ENCODE measurements around the gene MYO1D.

DNA sequence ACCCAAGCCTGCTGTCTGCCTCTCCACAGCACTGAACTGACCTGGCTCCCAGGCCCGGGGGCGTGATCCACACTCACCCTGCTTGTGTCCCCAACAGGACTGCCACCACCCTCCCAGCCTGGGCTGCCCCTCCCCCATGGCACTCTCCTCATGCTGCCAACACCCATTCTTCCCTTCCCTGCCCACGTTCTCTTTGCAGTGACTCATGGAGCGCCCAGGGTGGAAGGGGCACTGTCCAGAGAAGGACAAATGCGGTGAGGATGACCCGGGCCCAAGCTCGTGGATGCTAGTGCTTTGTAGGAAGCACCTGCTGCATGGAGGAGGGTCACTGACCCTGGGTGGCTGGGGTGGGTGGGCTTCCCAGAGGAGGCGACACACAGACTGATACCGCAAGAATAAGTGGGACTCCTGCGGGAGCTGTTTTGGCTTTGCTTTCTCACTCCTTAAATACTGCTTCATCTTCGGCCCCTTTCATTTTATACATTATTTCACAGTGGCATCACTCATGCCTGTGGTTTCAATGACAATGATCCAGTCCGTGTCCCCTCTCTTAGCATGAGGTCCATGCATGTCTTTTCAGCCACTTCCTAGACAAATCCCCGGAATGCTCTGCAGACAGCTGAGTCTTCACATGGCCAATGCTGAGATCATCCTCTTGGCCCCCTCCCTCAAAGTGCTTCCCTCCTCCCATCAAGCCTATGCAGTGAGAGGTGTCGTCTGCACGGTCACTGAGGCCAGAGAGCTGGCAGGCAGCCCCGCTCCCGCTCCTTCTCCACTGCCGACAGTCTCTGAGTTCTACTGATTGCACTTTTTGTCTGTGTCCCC is 372.5 kb downstream of the MYO1D start:
- TF ChIP-seq, protein P1, sequence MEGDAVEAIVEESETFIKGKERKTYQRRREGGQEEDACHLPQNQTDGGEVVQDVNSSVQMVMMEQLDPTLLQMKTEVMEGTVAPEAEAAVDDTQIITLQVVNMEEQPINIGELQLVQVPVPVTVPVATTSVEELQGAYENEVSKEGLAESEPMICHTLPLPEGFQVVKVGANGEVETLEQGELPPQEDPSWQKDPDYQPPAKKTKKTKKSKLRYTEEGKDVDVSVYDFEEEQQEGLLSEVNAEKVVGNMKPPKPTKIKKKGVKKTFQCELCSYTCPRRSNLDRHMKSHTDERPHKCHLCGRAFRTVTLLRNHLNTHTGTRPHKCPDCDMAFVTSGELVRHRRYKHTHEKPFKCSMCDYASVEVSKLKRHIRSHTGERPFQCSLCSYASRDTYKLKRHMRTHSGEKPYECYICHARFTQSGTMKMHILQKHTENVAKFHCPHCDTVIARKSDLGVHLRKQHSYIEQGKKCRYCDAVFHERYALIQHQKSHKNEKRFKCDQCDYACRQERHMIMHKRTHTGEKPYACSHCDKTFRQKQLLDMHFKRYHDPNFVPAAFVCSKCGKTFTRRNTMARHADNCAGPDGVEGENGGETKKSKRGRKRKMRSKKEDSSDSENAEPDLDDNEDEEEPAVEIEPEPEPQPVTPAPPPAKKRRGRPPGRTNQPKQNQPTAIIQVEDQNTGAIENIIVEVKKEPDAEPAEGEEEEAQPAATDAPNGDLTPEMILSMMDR (IDR thresholded peaks at IDR 0.05) = no peak
- no peak for TF ChIP-seq POLR2A (IDR thresholded peaks at IDR 0.05)
- TF ChIP-seq EP300 (IDR thresholded peaks at IDR 0.05) = no peak
- no peak for TF ChIP-seq POLR2AphosphoS5 (IDR thresholded peaks at IDR 0.05)

Measured in suprapubic skin (tissue), 4 donors.